Measurements from ENCODE around the gene DEAF1.
"Not testable (repeated sequence)": the region's sequence is repeated elsewhere in the genome, so short reads cannot be mapped to it uniquely, and the experiment has no call there.

The DEAF1 gene

DNA sequence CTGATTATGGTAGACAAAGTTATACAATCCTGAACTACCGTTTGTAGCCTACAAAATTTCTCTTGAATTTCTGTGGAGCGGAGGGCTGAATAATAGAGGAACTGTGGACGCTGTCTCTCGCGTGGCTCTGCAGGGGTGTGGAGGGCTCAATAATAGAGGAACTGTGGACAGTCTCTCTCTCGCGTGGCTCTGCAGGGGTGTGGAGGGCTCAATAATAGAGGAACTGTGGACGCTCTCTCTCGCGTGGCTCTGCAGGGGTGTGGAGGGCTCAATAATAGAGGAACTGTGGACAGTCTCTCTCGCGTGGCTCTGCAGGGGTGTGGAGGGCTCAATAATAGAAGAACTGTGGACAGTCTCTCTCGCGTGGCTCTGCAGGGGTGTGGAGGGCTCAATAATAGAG, 41.9 kb downstream of the DEAF1 start:
- H3K4me1 ChIP-seq (ENCODE audit: insufficient read depth, low read length); H3K9me3 ChIP-seq (ENCODE audit: insufficient read depth, low read depth, low read length); H3K27ac ChIP-seq (ENCODE audit: low read depth, low read length); H3K9ac ChIP-seq (ENCODE audit: low read depth, low read length); H3K4me3 ChIP-seq (ENCODE audit: low read length); H3K27me3 ChIP-seq (ENCODE audit: insufficient read depth, low read length): not testable (repeated sequence)
- peaks cover 28% of the 10 kb centered on the region for H3K36me3 ChIP-seq (ENCODE audit: insufficient read depth, low read length)
- 97% methylated on average over 14 of the region's 14 CpGs for WGBS

DNA sequence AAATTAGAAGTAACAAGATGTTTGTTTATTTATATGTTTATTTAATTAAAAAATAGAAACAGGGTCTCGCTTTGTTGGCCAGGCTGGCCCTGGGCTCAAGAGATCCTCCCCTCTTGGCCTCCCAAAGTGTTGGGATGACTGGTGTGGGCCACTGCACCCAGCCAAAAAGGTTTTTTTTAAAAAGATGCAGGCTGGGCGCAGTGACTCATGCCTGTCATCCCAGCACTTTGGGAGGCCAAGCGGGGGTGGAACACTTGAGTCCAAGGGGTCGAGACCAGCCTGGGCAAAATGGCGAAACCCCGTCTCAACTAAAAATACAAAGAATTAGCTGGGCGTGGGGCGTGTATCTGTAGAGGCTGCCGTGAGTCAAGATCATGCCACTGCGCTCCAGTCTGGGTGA, 44.5 kb downstream of the DEAF1 start:
- Histone ChIP-seq H3K27ac (ENCODE audit: low read depth, low read length) (no peak overlapping the region), H3K4me1 (ENCODE audit: insufficient read depth, low read length) (no peaks in the 10 kb centered on the region), H3K36me3 (ENCODE audit: insufficient read depth, low read length) (peaks cover 28% of the 10 kb centered on the region), H3K9me3 (ENCODE audit: insufficient read depth, low read depth, low read length) (no peaks in the 10 kb centered on the region), H3K27me3 (ENCODE audit: insufficient read depth, low read length) (no peaks in the 10 kb centered on the region), H3K4me3 (ENCODE audit: low read length) (no peak overlapping the region), H3K9ac (ENCODE audit: low read depth, low read length) (no peak overlapping the region)
- 95% methylated on average over 10 of the region's 10 CpGs for WGBS

DNA sequence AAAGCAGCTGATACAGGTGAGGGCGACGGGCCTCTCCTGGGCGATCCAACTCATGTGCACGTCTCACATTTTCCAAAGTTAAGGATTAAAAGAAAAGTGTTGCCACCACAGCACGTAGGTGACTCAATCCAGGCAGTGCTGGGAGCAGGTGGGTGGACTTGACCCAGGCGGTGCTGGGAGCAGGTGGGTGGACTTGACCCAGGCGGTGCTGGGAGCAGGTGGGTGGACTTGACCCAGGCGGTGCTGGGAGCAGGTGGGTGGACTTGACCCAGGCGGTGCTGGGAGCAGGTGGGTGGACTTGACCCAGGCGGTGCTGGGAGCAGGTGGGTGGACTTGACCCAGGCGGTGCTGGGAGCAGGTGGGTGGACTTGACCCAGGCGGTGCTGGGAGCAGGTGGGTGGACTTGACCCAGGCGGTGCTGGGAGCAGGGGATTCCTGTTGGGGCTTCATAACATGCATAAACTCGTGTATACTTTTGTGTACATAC, 47.3 kb downstream of the DEAF1 start:
- WGBS, result 97% methylated on average over 10 of the region's 14 CpGs
- not testable (repeated sequence) for H3K9me3 ChIP-seq (ENCODE audit: insufficient read depth, low read depth, low read length); H3K27me3 ChIP-seq (ENCODE audit: insufficient read depth, low read length); H3K9ac ChIP-seq (ENCODE audit: low read depth, low read length); H3K4me1 ChIP-seq (ENCODE audit: insufficient read depth, low read length); H3K4me3 ChIP-seq (ENCODE audit: low read length); H3K27ac ChIP-seq (ENCODE audit: low read depth, low read length)
- H3K36me3 ChIP-seq (ENCODE audit: insufficient read depth, low read length), result peaks cover 31% of the 10 kb centered on the region

DNA sequence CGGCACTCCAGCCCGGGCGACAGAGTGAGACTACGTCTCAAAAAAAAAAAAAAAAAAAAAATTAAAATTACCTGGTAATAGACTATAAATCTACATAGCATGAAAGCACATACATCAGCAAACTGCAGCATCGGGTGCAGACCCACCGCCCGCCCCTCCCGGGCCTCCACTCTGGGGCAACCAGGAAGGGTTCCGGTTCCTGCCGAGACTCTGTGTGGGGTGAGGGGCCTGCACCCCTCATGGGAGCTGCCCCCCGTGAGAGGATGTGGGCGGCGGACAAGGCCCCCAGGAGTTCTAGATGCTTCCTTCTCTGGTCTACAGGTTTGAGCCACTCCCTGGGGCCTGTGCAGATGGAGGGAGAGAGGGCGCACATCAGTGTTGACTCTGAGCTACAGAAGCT, 48.8 kb downstream of the DEAF1 start:
- Histone ChIP-seq H3K36me3 (ENCODE audit: insufficient read depth, low read length) (peaks cover 26% of the 10 kb centered on the region), H3K27ac (ENCODE audit: low read depth, low read length) (no peak overlapping the region)
- WGBS, result 95% methylated on average over 13 of the region's 14 CpGs

DNA sequence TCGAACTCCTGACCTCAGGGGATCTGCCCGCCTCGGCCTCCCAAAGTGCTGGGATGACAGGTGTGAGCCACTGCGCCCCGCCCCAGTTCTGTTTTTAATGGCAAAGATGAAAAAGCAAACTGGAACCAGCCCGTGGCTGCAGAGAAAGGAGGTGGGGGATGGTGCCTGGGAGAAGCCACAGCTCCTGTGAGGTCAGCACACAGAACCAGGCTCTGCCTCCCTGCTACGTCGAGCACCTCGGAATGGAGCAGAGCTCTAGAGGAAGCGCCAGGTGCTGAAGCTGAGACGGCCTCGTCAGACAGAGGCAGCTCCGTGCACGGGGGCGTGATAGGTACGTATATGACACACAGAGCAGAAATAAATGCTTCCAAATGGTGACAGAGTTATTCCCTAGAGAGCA, 49.5 kb downstream of the DEAF1 start:
- WGBS, result 92% methylated on average over 16 of the region's 16 CpGs
- H3K27me3 ChIP-seq (ENCODE audit: insufficient read depth, low read length), result peaks cover 7% of the 10 kb centered on the region
- H3K4me3 ChIP-seq (ENCODE audit: low read length), result no peak overlapping the region
- peaks cover 19% of the 10 kb centered on the region for H3K36me3 ChIP-seq (ENCODE audit: insufficient read depth, low read length)
- no peak overlapping the region for H3K9ac ChIP-seq (ENCODE audit: low read depth, low read length)
- no peak overlapping the region for H3K27ac ChIP-seq (ENCODE audit: low read depth, low read length)
- H3K9me3 ChIP-seq (ENCODE audit: insufficient read depth, low read depth, low read length), result no peaks in the 10 kb centered on the region
- H3K4me1 ChIP-seq (ENCODE audit: insufficient read depth, low read length), result peaks cover 4% of the 10 kb centered on the region

More for the DNA sequence above, 48.8 kb downstream of the DEAF1 start:
- Histone ChIP-seq H3K9ac (ENCODE audit: low read depth, low read length) (no peak overlapping the region), H3K27me3 (ENCODE audit: insufficient read depth, low read length) (peaks cover under 1% of the 10 kb centered on the region; the same call in 1 of the 2 replicates), H3K4me3 (ENCODE audit: low read length) (no peak overlapping the region), H3K9me3 (ENCODE audit: insufficient read depth, low read depth, low read length) (no peaks in the 10 kb centered on the region), H3K4me1 (ENCODE audit: insufficient read depth, low read length) (no peaks in the 10 kb centered on the region)

DNA sequence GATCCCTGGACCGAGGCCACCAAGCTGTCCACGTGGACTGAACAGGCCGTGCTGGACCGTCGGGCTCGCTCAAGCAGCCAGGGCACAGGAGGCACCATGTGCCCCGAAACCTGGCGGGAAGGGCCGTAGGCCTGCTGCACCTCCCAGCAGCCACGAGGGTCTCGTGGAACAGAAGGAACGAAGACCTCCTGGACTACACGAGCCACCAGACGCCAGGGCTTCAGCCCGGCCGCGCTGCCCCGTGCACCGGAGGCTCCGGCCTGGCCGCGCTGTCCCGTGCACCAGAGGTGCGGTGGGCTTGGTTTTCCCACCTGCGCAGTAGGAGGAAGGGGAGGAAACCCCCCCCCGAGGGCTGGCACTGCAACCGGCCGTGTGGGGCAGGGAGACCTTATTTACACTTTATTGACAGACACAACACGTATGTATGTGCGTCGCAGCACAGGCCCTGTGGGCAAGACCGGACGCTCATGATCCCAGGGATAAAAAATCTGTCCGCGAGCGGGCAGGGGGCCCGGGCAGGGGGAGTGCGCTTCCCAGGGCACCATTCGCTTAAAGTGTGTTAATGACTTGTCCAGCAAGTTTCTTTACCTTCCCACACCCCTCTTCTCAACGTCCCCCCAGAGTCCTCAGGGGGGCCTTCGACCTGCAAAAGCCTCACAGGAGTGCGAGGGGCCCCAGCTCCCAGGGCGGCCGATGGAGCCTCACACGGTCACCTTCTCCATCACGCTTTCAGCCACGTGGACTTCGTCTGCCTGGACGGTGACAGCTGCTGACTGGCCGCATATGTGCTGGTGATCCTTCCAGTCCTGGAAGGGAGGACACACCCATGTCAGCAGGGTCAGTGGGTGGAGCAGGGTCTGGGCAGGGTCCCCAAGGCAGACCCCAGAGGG, 50.9 kb downstream of the DEAF1 start:
- Histone ChIP-seq H3K9ac (ENCODE audit: low read depth, low read length) (no peak overlapping the region), H3K36me3 (ENCODE audit: insufficient read depth, low read length) (peaks cover 13% of the 10 kb centered on the region), H3K27me3 (ENCODE audit: insufficient read depth, low read length) (peaks cover 19% of the 10 kb centered on the region), H3K4me3 (ENCODE audit: low read length) (no peak overlapping the region), H3K4me1 (ENCODE audit: insufficient read depth, low read length) (peaks cover 8% of the 10 kb centered on the region), H3K27ac (ENCODE audit: low read depth, low read length) (no peak overlapping the region), H3K9me3 (ENCODE audit: insufficient read depth, low read depth, low read length) (no peaks in the 10 kb centered on the region)
- WGBS, result 94% methylated on average over 50 of the region's 50 CpGs

DNA sequence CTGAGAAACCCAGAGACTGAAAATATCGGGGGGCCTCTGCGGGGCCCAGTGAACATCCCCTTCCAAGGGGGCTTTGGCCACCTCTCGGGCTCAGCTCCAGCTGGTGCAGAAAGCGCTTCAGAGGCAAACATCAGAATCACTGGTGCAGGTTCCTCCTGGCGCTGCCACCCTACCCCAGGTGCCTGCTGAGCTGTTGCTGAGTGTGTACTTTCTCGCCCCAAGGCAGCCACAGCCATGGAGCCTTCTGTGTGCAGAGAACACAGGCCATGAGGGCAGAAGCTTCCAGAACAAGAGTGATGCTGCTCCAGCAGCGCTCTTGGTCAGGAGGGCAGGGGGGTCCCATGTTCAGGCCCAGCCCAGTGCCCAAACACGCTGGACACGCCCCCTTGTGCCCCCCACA, 51.7 kb downstream of the DEAF1 start:
- no peak overlapping the region for H3K4me3 ChIP-seq (ENCODE audit: low read length)
- no peaks in the 10 kb centered on the region for H3K9me3 ChIP-seq (ENCODE audit: insufficient read depth, low read depth, low read length)
- H3K27ac ChIP-seq (ENCODE audit: low read depth, low read length), result no peak overlapping the region
- H3K27me3 ChIP-seq (ENCODE audit: insufficient read depth, low read length), result peaks cover 27% of the 10 kb centered on the region
- peaks cover 13% of the 10 kb centered on the region for H3K36me3 ChIP-seq (ENCODE audit: insufficient read depth, low read length)
- no peak overlapping the region for H3K9ac ChIP-seq (ENCODE audit: low read depth, low read length)
- H3K4me1 ChIP-seq (ENCODE audit: insufficient read depth, low read length), result peaks cover 15% of the 10 kb centered on the region
- 95% methylated on average over 9 of the region's 9 CpGs for WGBS

DNA sequence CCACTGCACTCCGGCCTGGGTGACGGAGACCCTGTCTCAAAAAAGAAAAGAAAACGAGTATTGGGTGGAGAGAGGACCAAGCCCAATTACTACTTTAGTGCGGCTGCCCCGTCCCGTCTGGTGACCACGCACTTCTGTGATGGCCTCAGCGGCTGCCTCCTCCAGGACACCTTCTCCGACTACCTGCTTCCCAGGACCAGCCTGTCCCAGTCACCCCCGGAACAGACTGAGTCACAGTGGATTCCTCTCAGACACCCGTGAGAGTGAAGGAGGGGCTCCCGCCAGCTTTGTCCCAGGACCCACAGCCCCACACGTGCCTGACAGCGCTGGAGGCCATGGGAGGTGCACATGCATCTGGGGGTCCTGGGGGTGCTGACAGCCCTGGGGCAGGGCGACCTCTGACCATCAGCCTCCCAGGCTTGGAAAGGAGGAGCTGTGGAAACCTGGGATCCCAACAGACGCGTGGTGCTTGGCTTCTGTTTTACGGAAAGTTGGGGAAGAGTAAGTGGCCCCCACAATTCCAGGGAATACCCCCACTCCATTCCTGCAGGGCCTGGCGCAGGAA, 53.1 kb downstream of the DEAF1 start:
- H3K4me1 ChIP-seq (ENCODE audit: insufficient read depth, low read length), result peaks cover 22% of the 10 kb centered on the region
- H3K27ac ChIP-seq (ENCODE audit: low read depth, low read length), result no peak overlapping the region
- no peak overlapping the region for H3K4me3 ChIP-seq (ENCODE audit: low read length)
- no peaks in the 10 kb centered on the region for H3K9me3 ChIP-seq (ENCODE audit: insufficient read depth, low read depth, low read length)
- WGBS, result 91% methylated on average over 19 of the region's 19 CpGs
- H3K9ac ChIP-seq (ENCODE audit: low read depth, low read length), result no peak overlapping the region
- peaks cover 13% of the 10 kb centered on the region for H3K36me3 ChIP-seq (ENCODE audit: insufficient read depth, low read length)
- peaks cover 41% of the 10 kb centered on the region for H3K27me3 ChIP-seq (ENCODE audit: insufficient read depth, low read length)

DNA sequence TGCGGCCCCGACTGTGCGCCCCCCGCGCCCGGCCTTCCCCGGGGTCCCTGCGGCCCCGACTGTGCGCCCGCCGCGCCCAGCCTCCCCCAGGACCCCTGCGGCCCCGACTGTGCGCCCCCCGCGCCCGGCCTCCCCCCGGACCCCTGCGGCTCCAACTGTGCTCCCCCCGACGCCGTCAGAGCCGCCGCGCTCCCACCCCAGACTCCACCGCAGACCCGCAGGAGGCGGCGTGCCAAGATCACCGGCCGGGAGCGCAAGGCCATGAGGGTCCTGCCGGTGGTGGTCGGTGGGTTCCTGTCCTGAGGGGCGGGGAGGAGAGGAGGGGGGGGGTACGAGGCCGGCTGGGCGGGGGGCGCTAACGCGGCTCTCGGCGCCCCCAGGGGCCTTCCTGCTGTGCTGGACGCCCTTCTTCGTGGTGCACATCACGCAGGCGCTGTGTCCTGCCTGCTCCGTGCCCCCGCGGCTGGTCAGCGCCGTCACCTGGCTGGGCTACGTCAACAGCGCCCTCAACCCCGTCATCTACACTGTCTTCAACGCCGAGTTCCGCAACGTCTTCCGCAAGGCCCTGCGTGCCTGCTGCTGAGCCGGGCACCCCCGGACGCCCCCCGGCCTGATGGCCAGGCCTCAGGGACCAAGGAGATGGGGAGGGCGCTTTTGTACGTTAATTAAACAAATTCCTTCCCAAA, 54.9 kb downstream of the DEAF1 start:
- Histone ChIP-seq H3K27me3 (ENCODE audit: insufficient read depth, low read length) (peaks cover 56% of the 10 kb centered on the region), H3K36me3 (ENCODE audit: insufficient read depth, low read length) (peaks cover 13% of the 10 kb centered on the region), H3K4me1 (ENCODE audit: insufficient read depth, low read length) (peaks cover 25% of the 10 kb centered on the region), H3K4me3 (ENCODE audit: low read length) (peak overlapping the region; percentile 4), H3K27ac (ENCODE audit: low read depth, low read length) (no peak overlapping the region), H3K9ac (ENCODE audit: low read depth, low read length) (no peak overlapping the region), H3K9me3 (ENCODE audit: insufficient read depth, low read depth, low read length) (no peaks in the 10 kb centered on the region)
- WGBS, result 18% methylated on average over 48 of the region's 69 CpGs

DNA sequence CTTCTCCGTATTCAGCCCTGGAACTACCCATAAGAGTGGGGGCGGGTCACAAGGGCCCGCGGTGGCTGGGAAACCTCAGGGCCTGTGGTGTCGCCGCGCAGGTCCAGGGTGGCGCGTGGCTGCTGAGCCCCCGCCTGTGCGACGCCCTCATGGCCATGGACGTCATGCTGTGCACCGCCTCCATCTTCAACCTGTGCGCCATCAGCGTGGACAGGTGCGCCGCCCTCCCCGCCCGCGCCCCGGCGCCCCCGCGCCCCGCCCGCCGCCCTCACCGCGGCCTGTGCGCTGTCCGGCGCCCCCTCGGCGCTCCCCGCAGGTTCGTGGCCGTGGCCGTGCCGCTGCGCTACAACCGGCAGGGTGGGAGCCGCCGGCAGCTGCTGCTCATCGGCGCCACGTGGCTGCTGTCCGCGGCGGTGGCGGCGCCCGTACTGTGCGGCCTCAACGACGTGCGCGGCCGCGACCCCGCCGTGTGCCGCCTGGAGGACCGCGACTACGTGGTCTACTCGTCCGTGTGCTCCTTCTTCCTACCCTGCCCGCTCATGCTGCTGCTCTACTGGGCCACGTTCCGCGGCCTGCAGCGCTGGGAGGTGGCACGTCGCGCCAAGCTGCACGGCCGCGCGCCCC, 55.6 kb downstream of the DEAF1 start:
- peaks cover 62% of the 10 kb centered on the region for H3K27me3 ChIP-seq (ENCODE audit: insufficient read depth, low read length)
- H3K9me3 ChIP-seq (ENCODE audit: insufficient read depth, low read depth, low read length), result no peaks in the 10 kb centered on the region
- WGBS, result 3% methylated on average over 78 of the region's 80 CpGs
- H3K4me3 ChIP-seq (ENCODE audit: low read length), result peak overlapping the region; percentile 57
- H3K36me3 ChIP-seq (ENCODE audit: insufficient read depth, low read length), result peaks cover 11% of the 10 kb centered on the region
- H3K27ac ChIP-seq (ENCODE audit: low read depth, low read length), result peak overlapping the region; percentile 86
- peaks cover 25% of the 10 kb centered on the region for H3K4me1 ChIP-seq (ENCODE audit: insufficient read depth, low read length)
- peak overlapping the region; percentile 77 for H3K9ac ChIP-seq (ENCODE audit: low read depth, low read length)
